Activated CD4-positive, alpha-beta T cell treated with anti-CD3 and anti-CD28 coated beads for 36 hours (primary cell): ENCODE measurements around the gene ELK3. TPM values are rescaled to one million over a fixed set of nuclear protein-coding genes. Genes with fewer than 3 reads are reported as not detected.

Experiments used
- ATAC-seq: fragments of 200-7000 bp; cut with Tn5 transposase; one replicate; pipeline ENCODE4 v1.10.0; 2021; ENCODE audit warnings: mild to moderate bottlenecking, moderate library complexity
- CTCF ChIA-PET: fragments of 350-600 bp; sonication (Branson Sonifier 250); formaldehyde crosslinking; loops from one replicate; lab custom pipeline; 2021; ENCODE audit warnings: antibody characterized with exemption; lab: Charles Lee
- POLR2A ChIA-PET: fragments of 350-600 bp; sonication (Branson Sonifier 250); formaldehyde crosslinking; loops from one replicate; lab custom pipeline; 2021; ENCODE audit warnings: antibody characterized with exemption, inconsistent platforms; lab: Charles Lee
- DNase-seq: peaks from one replicate; pipeline ENCODE4 v3.0.0-alpha.2; 2020
- H3K27ac Mint-ChIP-seq: one replicate; pipeline ENCODE4 v1.8.0; 2021; ENCODE audit warnings: mixed read lengths
- H3K27me3 Mint-ChIP-seq: one replicate; pipeline ENCODE4 v1.8.0; 2021; ENCODE audit warnings: mixed read lengths
- H3K36me3 Mint-ChIP-seq: one replicate; pipeline ENCODE4 v1.8.0; 2021; ENCODE audit warnings: low read depth, mixed read lengths
- H3K4me1 Mint-ChIP-seq: one replicate; pipeline ENCODE4 v1.8.0; 2021; ENCODE audit warnings: mixed read lengths
- H3K4me3 Mint-ChIP-seq: one replicate; pipeline ENCODE4 v1.8.0; 2021; ENCODE audit warnings: mild to moderate bottlenecking, moderate library complexity, mixed read lengths
- H3K9me3 Mint-ChIP-seq: one replicate; pipeline ENCODE4 v1.8.0; 2021; ENCODE audit warnings: low read depth, mixed read lengths
- intact Hi-C, 2 experiments: fragments of 100-400 bp; cut with DNase I in 1 of 2; cut with micrococcal nuclease in 1 of 2; formaldehyde crosslinking; loops; one replicate each; pipeline versions ENCODE4 v1.14.2 to v1.15.1; 2022 to 2024; cut with DNase I, micrococcal nuclease
- total RNA-seq, 2 experiments: library from RNA; stranded (reverse); gene quantifications; one replicate each; pipeline ENCODE4 v1.2.3, GENCODE V29; 2021

The ELK3 gene
- total RNA-seq, 2 experiments from 2014 or later, result 17.0 to 17.4 TPM

DNA sequence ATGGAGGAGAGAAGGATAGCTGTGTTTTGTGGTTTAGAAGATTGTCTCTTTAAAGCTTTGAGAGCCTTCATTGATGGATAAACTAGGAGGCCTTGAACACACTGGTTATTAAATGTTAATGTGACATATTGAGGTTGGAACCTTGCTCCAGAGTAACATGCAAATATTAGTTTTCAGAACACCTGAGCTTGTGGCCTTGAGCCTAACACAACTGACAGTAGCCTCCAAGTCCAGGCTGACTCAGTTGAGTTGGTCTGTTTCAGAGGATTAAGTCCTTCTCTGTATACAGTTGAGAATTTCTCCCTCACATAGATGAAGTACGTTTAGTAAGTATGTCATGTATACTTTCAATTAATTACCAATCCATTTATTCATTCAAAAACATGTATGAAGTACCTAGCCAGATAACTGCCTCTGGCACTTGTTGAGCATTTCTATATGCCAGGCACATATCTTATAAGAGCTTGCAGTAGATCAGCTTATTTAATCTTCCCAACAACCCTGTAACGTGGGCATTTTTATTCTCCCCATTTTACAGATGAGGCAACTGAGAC, 63.5 kb downstream of the ELK3 start:
- ATAC-seq (no peak), DNase-seq (no peak)
- H3K36me3 Mint-ChIP-seq, result peaks cover 33% of the 10 kb centered on the region
- H3K9me3 Mint-ChIP-seq, result no peaks in the 10 kb centered on the region
- intact Hi-C loops, result no loop called here
- peaks cover 16% of the 10 kb centered on the region for H3K4me1 Mint-ChIP-seq
- CTCF ChIA-PET, result interaction anchor here (0.8 kb wide), 1 partner anchor 141 kb away, joined by 3 read pairs; no protein-coding TSS in a partner anchor
- no peak overlapping the region for H3K27ac Mint-ChIP-seq
- no peaks in the 10 kb centered on the region for H3K27me3 Mint-ChIP-seq
- no peak overlapping the region for H3K4me3 Mint-ChIP-seq
- POLR2A ChIA-PET, result no interaction called here

DNA sequence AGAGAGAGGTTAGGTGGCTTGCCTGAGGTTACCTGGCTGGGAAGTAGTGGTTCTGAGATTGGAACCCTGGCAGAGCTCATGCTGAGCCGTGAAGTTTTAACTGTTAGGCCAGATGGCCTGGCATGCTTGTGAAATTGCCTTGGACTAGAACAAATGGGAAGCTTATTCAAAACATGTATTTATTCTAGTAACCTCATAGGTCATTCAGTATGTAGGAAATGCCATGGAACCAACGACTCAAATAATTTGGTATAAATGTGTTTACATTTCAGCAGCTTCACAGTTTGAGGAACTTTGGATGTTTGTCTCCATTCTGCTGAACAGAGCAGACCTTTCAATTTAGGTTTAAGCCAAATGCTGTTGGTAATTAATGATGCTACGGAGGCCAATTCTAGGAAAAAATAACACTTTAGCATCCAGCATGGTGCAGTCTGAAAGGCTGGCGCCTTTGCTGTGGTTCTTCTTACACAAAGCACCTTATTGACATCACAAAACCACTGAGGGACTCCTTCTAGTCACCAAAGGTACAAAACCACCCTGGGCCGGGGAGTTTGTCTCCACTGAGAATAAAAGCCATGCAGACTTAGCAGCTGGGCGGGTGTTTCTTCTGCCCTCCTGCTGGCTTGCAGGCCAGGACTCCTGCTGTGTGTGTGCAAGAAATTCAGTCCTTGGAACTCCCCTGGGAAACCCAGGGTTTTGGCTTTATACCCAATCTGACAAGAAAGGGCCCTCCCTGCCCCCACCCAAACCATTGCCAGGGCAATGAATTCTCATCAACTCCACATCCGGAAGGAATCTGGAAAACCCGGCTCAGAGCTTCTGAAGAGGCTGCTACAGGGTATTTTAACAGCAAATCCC, 64.2 kb downstream of the ELK3 start:
- intact Hi-C loops, result no loop called here
- no peaks in the 10 kb centered on the region for H3K27me3 Mint-ChIP-seq

DNA sequence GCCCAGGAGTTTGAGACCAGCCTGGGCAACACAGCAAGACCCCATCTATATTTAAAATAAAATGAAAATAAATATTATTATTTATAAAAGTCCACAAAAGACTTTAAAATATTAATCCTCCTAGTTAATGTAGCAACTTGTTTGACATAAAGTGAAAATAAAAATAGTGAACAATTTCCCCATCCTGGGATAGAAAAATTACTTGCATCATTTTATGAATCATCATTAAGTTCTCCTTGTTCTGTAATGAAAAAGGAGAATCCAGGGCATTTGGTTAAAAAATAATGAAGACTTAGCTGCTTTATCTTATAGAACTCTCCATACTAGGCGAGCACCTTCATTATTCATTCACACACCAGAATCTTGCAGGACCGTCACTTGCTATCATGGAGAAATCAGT, 66.1 kb downstream of the ELK3 start:
- H3K4me1 Mint-ChIP-seq, result peaks cover 12% of the 10 kb centered on the region
- DNase-seq (no peak), ATAC-seq (no peak)
- peak overlapping the region; percentile 49 for H3K27ac Mint-ChIP-seq
- ChIA-PET CTCF (interaction anchor here (1.2 kb wide), 1 partner anchor 45 kb away, joined by 4 read pairs; no protein-coding TSS in a partner anchor), POLR2A (interaction anchor here (0.5 kb wide), 1 partner anchor 45 kb away, joined by 4 read pairs; no protein-coding TSS in a partner anchor)
- H3K27me3 Mint-ChIP-seq, result no peaks in the 10 kb centered on the region
- H3K36me3 Mint-ChIP-seq, result peaks cover 42% of the 10 kb centered on the region
- H3K9me3 Mint-ChIP-seq, result no peaks in the 10 kb centered on the region
- intact Hi-C loops, result no loop called here
- H3K4me3 Mint-ChIP-seq, result no peak overlapping the region

More for the DNA sequence above, 64.2 kb downstream of the ELK3 start:
- ChIA-PET POLR2A (no interaction called here), CTCF (interaction anchor here (0.6 to 0.8 kb wide), 3 partner anchors 41 to 140 kb away, joined by 3 read pairs; no protein-coding TSS in a partner anchor)
- ATAC-seq (peak; percentile 70), DNase-seq (peak; percentile 45)
- H3K4me1 Mint-ChIP-seq, result peaks cover 15% of the 10 kb centered on the region
- H3K4me3 Mint-ChIP-seq, result no peak overlapping the region
- H3K9me3 Mint-ChIP-seq, result no peaks in the 10 kb centered on the region
- H3K36me3 Mint-ChIP-seq, result peaks cover 37% of the 10 kb centered on the region
- peak overlapping the region; percentile 58 for H3K27ac Mint-ChIP-seq

DNA sequence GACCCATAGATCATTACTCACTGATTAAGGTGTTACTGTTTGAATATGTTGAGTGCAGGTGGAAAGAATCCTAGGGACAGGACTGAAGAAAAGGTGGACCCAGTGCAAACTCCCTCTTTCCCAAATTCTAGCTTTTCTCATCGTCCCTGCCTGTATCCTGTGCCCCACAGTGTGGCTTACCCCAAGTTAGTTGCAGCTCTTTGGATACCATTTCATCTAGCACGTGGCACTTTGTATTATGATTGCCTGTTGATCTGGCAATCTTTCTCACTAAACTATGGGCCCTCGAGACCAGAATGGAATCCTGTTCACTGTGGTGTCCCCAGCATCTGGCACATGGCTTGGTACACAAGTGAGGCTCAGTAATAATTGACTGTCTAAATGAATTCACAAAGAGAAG, 66.5 kb downstream of the ELK3 start:
- Mint-ChIP-seq H3K9me3 (no peaks in the 10 kb centered on the region), H3K36me3 (peaks cover 42% of the 10 kb centered on the region), H3K4me3 (no peak overlapping the region), H3K4me1 (peaks cover 12% of the 10 kb centered on the region), H3K27me3 (no peaks in the 10 kb centered on the region), H3K27ac (peak overlapping the region; percentile 49)
- POLR2A ChIA-PET, result interaction anchor here (0.5 kb wide), 1 partner anchor 46 kb away, joined by 4 read pairs; no protein-coding TSS in a partner anchor
- intact Hi-C loops, result no loop called here
- ATAC-seq (no peak), DNase-seq (no peak)
- CTCF ChIA-PET, result interaction anchor here (0.7 to 0.8 kb wide), 3 partner anchors 66 to 260 kb away, joined by 3 read pairs; no protein-coding TSS in a partner anchor

DNA sequence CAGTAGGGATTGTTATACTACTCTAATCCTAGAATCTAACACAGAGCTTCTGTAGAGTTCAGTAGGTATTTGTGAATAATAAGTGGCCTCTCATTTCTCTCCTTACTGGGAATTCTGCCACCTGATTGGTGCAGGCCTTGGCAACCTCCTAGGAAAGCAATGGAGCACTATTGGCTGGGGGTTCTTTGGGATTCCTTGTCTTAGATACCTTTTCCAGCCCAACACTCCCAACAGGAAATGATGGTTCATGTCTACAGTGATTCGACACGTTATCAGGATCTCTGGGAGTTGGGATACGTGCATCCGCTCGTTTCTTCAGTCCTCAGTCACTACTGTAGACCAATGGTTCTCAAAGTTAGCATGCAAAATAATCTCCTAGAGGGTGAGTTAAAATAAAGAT, 67.4 kb downstream of the ELK3 start:
- intact Hi-C loops, result no loop called here
- Mint-ChIP-seq H3K9me3 (no peaks in the 10 kb centered on the region), H3K4me1 (peaks cover 16% of the 10 kb centered on the region), H3K27me3 (no peaks in the 10 kb centered on the region), H3K4me3 (no peak overlapping the region), H3K36me3 (peaks cover 46% of the 10 kb centered on the region), H3K27ac (no peak overlapping the region)
- ATAC-seq (no peak), DNase-seq (no peak)
- POLR2A ChIA-PET, result interaction anchor here (0.6 kb wide), 1 partner anchor 195 kb away, joined by 3 read pairs; no protein-coding TSS in a partner anchor
- CTCF ChIA-PET, result interaction anchor here (0.7 to 0.8 kb wide), 3 partner anchors 65 to 259 kb away, joined by 3 read pairs; no protein-coding TSS in a partner anchor

DNA sequence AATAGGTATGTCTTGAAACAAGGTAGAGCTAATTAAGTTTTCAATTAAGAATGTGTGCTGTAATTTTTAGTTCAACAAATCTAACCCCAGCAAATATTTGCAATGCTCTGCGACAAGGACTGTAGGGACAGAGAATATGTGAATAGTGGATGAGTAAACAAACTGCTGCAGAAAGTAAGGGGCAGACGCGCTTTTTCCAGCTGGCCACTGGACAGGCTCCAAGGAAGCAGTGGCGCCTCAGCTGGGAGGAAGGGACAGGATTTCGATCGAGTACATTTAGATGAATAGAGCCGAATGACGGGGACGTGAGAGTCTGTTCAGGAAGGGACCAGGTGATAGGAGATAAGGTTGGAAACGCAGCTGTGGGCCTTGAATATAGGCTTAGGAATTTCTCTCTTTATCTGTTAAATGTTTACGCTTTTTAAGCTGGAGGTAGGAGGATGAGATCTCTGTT, 69.3 kb downstream of the ELK3 start:
- ChIA-PET CTCF (interaction anchor here (0.9 to 1.1 kb wide), 3 partner anchors 9 to 254 kb away, joined by 3 to 5 read pairs (median 3); no protein-coding TSS in a partner anchor), POLR2A (no interaction called here)
- DNase-seq, result no peak
- intact Hi-C loops, result no loop called here
- Mint-ChIP-seq H3K27ac (peak overlapping the region; percentile 66), H3K27me3 (no peaks in the 10 kb centered on the region), H3K4me1 (peaks cover 23% of the 10 kb centered on the region), H3K4me3 (no peak overlapping the region), H3K9me3 (no peaks in the 10 kb centered on the region), H3K36me3 (peaks cover 55% of the 10 kb centered on the region)
- ATAC-seq, result no peak

DNA sequence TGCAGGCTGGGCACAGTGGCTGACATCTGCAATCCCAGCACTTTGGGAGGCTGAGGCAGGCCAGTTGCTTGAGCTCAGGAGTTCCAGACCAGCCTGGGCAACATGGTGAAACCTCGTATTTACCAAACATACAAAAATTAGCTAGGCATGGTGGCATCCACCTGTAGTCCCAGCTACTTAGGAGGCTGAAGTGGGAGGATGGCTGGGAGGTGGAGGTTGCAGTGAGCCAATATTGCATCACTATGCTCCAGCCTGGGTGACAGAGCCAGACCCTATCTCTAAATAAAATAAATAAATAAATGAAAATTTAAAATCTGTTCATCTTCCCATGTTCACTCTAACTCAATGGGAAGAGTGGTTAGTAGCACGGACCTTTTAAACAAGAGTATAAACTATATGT, 71.2 kb downstream of the ELK3 start:
- Mint-ChIP-seq H3K27me3 (no peaks in the 10 kb centered on the region), H3K27ac (peak overlapping the region; percentile 22), H3K4me3 (no peak overlapping the region), H3K4me1 (peaks cover 25% of the 10 kb centered on the region), H3K9me3 (no peaks in the 10 kb centered on the region), H3K36me3 (peaks cover 61% of the 10 kb centered on the region)
- ChIA-PET POLR2A (no interaction called here), CTCF (no interaction called here)
- DNase-seq, result no peak
- intact Hi-C loops, result no loop called here
- ATAC-seq, result no peak

DNA sequence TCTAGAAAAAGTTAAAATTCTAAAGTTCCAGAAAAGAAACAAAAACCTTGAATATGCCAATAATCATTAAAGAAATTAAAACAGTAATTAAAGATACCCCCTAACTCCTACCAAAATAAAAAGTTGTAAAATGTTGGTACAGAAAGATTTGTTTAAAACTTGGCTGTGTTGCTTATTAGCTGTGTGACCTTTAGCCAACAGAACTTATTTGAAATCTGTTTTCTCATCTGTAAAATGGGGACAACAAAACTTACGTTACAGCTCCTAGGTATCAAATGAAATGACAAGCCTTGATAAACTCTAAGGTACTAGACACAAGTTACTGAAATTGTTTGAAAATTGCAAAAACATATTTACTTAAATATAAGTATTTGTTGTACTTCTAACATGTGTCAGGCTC, 71.7 kb downstream of the ELK3 start:
- Mint-ChIP-seq H3K36me3 (peaks cover 61% of the 10 kb centered on the region), H3K9me3 (no peaks in the 10 kb centered on the region), H3K27me3 (no peaks in the 10 kb centered on the region), H3K27ac (peak overlapping the region; percentile 70), H3K4me3 (no peak overlapping the region), H3K4me1 (peaks cover 21% of the 10 kb centered on the region)
- DNase-seq, result no peak
- intact Hi-C loops, result no loop called here
- ChIA-PET CTCF (interaction anchor here (0.9 to 1.0 kb wide), 2 partner anchors 11 to 251 kb away, joined by 3 read pairs; no protein-coding TSS in a partner anchor), POLR2A (no interaction called here)
- ATAC-seq, result no peak

DNA sequence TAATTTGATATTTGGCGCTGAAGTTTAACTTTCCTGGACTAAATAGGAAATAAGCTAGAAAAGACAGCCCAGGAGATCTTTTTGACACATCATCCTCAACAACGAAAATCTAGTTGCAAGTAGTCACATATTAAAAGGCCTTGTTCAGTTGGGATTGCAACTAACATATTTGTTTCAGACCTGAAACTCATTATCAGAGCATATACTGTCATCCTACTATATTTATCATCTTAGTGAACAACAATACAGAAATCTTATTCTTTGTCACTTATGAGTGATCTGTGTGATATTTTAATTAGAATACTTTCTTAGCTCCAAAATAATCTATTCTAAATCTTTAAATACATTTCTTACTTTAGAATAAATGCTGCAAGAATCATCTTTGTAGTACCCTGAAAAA, 72.1 kb downstream of the ELK3 start:
- Mint-ChIP-seq H3K9me3 (no peaks in the 10 kb centered on the region), H3K27me3 (no peaks in the 10 kb centered on the region), H3K4me3 (no peak overlapping the region), H3K4me1 (peaks cover 21% of the 10 kb centered on the region), H3K27ac (peak overlapping the region; percentile 70), H3K36me3 (peaks cover 59% of the 10 kb centered on the region)
- DNase-seq (no peak), ATAC-seq (peak; percentile 61)
- intact Hi-C loops, result no loop called here
- POLR2A ChIA-PET, result no interaction called here
- CTCF ChIA-PET, result interaction anchor here (0.9 to 1.7 kb wide), 3 partner anchors 11 to 251 kb away, joined by 3 to 7 read pairs (median 3); no protein-coding TSS in a partner anchor

DNA sequence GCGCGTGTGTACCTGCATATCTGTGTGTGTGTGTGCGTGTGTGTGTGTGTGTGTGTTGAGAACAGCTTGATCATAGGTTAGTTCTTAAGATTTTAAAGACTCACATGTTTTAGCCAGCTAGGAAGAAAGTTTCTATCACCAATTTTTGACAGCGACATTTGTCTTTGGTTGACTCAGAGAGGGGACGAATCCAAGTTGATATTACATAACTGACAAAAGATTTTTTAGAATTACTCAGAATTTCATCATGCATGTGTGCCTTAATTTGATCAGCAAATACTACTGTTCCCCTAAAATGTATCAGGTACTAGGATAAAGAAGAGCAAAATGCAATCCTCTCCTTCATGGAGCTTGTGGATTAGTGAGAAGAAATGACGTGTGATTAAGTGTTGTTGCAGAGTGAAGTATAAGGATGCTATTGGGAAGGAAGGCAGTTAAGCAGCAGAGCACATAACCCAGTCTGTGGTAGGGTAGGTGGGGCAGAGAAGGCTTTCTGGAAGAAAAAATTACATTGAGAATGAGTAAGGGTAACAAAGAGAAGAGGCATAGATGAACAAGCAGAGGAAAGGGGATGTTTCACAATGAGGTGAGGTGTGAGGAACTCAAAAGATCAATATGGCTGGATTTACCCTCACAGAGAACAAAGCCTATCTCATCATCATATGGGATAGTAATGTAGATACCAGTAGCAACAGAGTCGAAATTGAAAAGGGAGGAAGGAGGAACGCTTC, 77.5 kb downstream of the ELK3 start:
- H3K27me3 Mint-ChIP-seq, result no peaks in the 10 kb centered on the region
- DNase-seq (no peak), ATAC-seq (peak; percentile 59)
- H3K36me3 Mint-ChIP-seq, result peaks cover 64% of the 10 kb centered on the region
- no peak overlapping the region for H3K4me3 Mint-ChIP-seq
- H3K4me1 Mint-ChIP-seq, result peaks cover 39% of the 10 kb centered on the region
- intact Hi-C loops, result no loop called here
- CTCF ChIA-PET, result interaction anchor here (0.9 kb wide), 1 partner anchor 215 kb away, joined by 3 read pairs; no protein-coding TSS in a partner anchor
- peak overlapping the region; percentile 64 for H3K27ac Mint-ChIP-seq
- POLR2A ChIA-PET, result interaction anchor here (0.6 kb wide), 1 partner anchor 44 kb away, joined by 4 read pairs; no protein-coding TSS in a partner anchor
- no peaks in the 10 kb centered on the region for H3K9me3 Mint-ChIP-seq

DNA sequence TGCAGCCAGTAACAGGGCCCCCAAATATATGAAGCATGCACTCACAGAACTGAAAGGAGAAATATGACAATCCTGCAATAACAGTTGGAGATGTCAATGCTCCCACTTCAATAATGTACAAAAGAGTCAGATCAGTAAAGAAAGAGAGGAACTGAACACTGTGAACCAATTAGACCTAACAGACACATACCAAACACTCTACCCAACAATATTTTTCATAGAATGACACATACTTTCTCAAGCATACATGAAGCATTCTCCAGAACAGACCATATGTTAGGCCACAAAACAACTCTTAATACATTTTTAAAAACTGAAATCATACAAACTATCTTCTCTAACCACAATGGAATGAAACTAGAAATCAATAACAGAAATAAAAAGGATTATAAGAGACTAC, 80.2 kb downstream of the ELK3 start:
- no peaks in the 10 kb centered on the region for H3K9me3 Mint-ChIP-seq
- peaks cover 57% of the 10 kb centered on the region for H3K36me3 Mint-ChIP-seq
- intact Hi-C loops, result no loop called here
- DNase-seq, result no peak
- no peak overlapping the region for H3K4me3 Mint-ChIP-seq
- ChIA-PET CTCF (no interaction called here), POLR2A (no interaction called here)
- H3K27ac Mint-ChIP-seq, result peak overlapping the region; percentile 76
- H3K27me3 Mint-ChIP-seq, result no peaks in the 10 kb centered on the region
- peak; percentile 82 for ATAC-seq
- H3K4me1 Mint-ChIP-seq, result peaks cover 29% of the 10 kb centered on the region
